ENCODE results near the gene SMAD2. TPM values are rescaled to one million over a fixed set of nuclear protein-coding genes. Genes with fewer than 3 reads are reported as not detected.

Gene SMAD2
- total and polyA plus RNA-seq, 3 experiments from 2014 or later = 97.8 to 343 (median 337) TPM

- Histone ChIP-seq H3K9me3 (ENCODE audit: low read length) (no peaks in the 10 kb centered on the region), H3K4me3 (ENCODE audit: low read length) (peak overlapping the region; percentile 55), H3K4me1 (ENCODE audit: insufficient read depth, low read length) (peaks cover 48% of the 10 kb centered on the region), H3K36me3 (ENCODE audit: insufficient read depth, low read length) (no peaks in the 10 kb centered on the region), H3K27ac (ENCODE audit: low read depth, low read length) (peak overlapping the region; percentile 74), H3K27me3 (ENCODE audit: insufficient read depth, low read length, poor library complexity, severe bottlenecking) (no peaks in the 10 kb centered on the region)
- H3K4me1 Mint-ChIP-seq = peaks cover 38 to 44% (median 44%) of the 10 kb centered on the region in 3 donors
- DNase-seq = peak; percentile 93 to 95 (median 95)
- peak overlapping the region; percentile 88 to 95 (median 93) for H3K27ac Mint-ChIP-seq
- CTCF ChIA-PET = interaction anchor here (1.4 kb wide), 1 partner anchor 31 kb away, joined by 3 read pairs; no protein-coding TSS in a partner anchor
- H3K4me3 Mint-ChIP-seq = peak overlapping the region; percentile 80 to 96 (median 86)
- POLR2A ChIA-PET = interaction anchor here (0.6 to 1.4 kb wide), 4 partner anchors 10 to 54 kb away, joined by 3 to 7 read pairs (median 4); no protein-coding TSS in a partner anchor
- H3K36me3 Mint-ChIP-seq = peaks cover 0 to 8% (median 0%) of the 10 kb centered on the region in 3 donors
- no peaks in the 10 kb centered on the region for H3K27me3 Mint-ChIP-seq
- H3K9me3 Mint-ChIP-seq = no peaks in the 10 kb centered on the region
These were observed 665 bp upstream of the SMAD2 start for GRCh38 chr18:47930931-47931717.

GRCh38 chr18:47929681-47930198, 719 bp downstream of the SMAD2 start:
- CTCF ChIA-PET = no interaction called here

GRCh38 chr18:47928466-47928865, 2.0 kb downstream of the SMAD2 start:
- H3K4me1 Mint-ChIP-seq = peaks cover 55 to 68% (median 62%) of the 10 kb centered on the region in 3 donors
- H3K27ac Mint-ChIP-seq = peak overlapping the region in 7 of 8 donors; percentile 35 to 85 (median 80)
- DNase-seq = peak in 2 of 5 donors; percentile 22 to 30
- peaks cover 0 to 8% (median 0%) of the 10 kb centered on the region in 3 donors for H3K36me3 Mint-ChIP-seq
- H3K9me3 Mint-ChIP-seq = no peaks in the 10 kb centered on the region
- H3K27me3 ChIP-seq (ENCODE audit: insufficient read depth, low read length, poor library complexity, severe bottlenecking) = no peaks in the 10 kb centered on the region
- H3K4me3 Mint-ChIP-seq = peak overlapping the region; percentile 82 to 98 (median 92)
- CTCF ChIA-PET = no interaction called here
- H3K4me1 ChIP-seq (ENCODE audit: insufficient read depth, low read length) = peaks cover 69% of the 10 kb centered on the region
- H3K27me3 Mint-ChIP-seq = no peaks in the 10 kb centered on the region
- no peak overlapping the region for H3K27ac ChIP-seq (ENCODE audit: low read depth, low read length)
- H3K36me3 ChIP-seq (ENCODE audit: insufficient read depth, low read length) = no peaks in the 10 kb centered on the region
- H3K4me3 ChIP-seq (ENCODE audit: low read length) = peak overlapping the region; percentile 16
- POLR2A ChIA-PET = interaction anchor here (0.7 kb wide), 1 partner anchor 19 kb away, joined by 3 read pairs; no protein-coding TSS in a partner anchor
- no peaks in the 10 kb centered on the region for H3K9me3 ChIP-seq (ENCODE audit: low read length)

More at GRCh38 chr18:47929681-47930198, 719 bp downstream of the SMAD2 start:
- no peaks in the 10 kb centered on the region for H3K27me3 Mint-ChIP-seq
- peaks cover 0 to 8% (median 0%) of the 10 kb centered on the region in 3 donors for H3K36me3 Mint-ChIP-seq
- peaks cover 62% of the 10 kb centered on the region for H3K4me1 ChIP-seq (ENCODE audit: insufficient read depth, low read length)
- peak overlapping the region; percentile 80 to 92 (median 90) for H3K27ac Mint-ChIP-seq
- H3K4me3 Mint-ChIP-seq = peak overlapping the region; percentile 89 to 98 (median 92)
- no peak for DNase-seq
- no peaks in the 10 kb centered on the region for H3K27me3 ChIP-seq (ENCODE audit: insufficient read depth, low read length, poor library complexity, severe bottlenecking)
- peaks cover 52 to 58% (median 58%) of the 10 kb centered on the region in 3 donors for H3K4me1 Mint-ChIP-seq
- no peaks in the 10 kb centered on the region for H3K9me3 ChIP-seq (ENCODE audit: low read length)
- no peaks in the 10 kb centered on the region for H3K36me3 ChIP-seq (ENCODE audit: insufficient read depth, low read length)
- H3K9me3 Mint-ChIP-seq = no peaks in the 10 kb centered on the region
- peak overlapping the region; percentile 66 for H3K4me3 ChIP-seq (ENCODE audit: low read length)
- peak overlapping the region; percentile 66 for H3K27ac ChIP-seq (ENCODE audit: low read depth, low read length)
- POLR2A ChIA-PET = interaction anchor here (1.5 kb wide), 1 partner anchor 32 kb away, joined by 4 read pairs; no protein-coding TSS in a partner anchor

DNA sequence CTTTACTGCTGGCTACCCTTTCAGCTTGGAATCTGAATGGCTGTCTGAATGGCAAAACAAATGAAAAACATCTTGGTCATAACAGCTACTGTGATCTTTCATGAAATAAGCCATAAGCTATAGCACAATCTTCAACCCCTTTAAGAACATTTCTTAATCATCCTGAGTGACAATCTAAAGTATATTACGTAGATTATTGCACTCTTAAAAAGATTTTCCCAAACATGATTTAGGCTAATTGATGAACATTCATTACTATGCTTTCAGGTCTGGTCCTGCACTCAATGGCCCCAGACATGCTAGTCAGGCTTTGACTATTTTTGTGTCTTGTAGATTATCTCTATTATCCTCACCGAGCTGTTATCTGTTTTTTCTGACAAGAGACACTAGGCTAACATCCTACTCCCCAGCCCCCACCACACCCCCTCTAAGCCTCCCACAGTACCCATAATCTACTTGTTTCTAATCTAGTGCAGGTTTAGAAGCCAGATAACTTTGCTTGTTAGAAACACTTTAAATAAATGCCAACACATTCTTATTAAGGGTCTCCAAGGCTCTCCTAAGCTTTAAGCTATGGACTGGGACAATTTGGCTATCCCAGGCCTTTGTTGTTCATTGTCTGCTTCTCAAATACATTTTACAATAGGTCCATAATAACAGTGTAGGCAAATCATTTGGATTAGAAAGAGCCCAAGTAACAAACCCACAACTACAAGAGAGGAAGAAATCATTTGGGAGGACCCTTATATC, 4.2 kb downstream of the SMAD2 start:
- peak overlapping the region in 3 of 7 donors; percentile 15 to 73 (median 20) for H3K4me3 Mint-ChIP-seq
- Histone ChIP-seq H3K27me3 (ENCODE audit: insufficient read depth, low read length, poor library complexity, severe bottlenecking) (no peaks in the 10 kb centered on the region), H3K4me1 (ENCODE audit: insufficient read depth, low read length) (peaks cover 70% of the 10 kb centered on the region), H3K9me3 (ENCODE audit: low read length) (no peaks in the 10 kb centered on the region), H3K36me3 (ENCODE audit: insufficient read depth, low read length) (no peaks in the 10 kb centered on the region), H3K27ac (ENCODE audit: low read depth, low read length) (no peak overlapping the region), H3K4me3 (ENCODE audit: low read length) (no peak overlapping the region)
- H3K4me1 Mint-ChIP-seq = peaks cover 62 to 78% (median 74%) of the 10 kb centered on the region in 3 donors
- POLR2A ChIA-PET = no interaction called here
- CTCF ChIA-PET = no interaction called here
- H3K27me3 Mint-ChIP-seq = no peaks in the 10 kb centered on the region
- H3K36me3 Mint-ChIP-seq = peaks cover 0 to 5% (median 0%) of the 10 kb centered on the region in 3 donors
- DNase-seq = no peak
- H3K9me3 Mint-ChIP-seq = no peaks in the 10 kb centered on the region
- H3K27ac Mint-ChIP-seq = peak overlapping the region in 5 of 8 donors; percentile 43 to 65 (median 57)

- ChIA-PET POLR2A (no interaction called here), CTCF (no interaction called here)
- H3K4me1 Mint-ChIP-seq = peaks cover 73 to 96% (median 88%) of the 10 kb centered on the region in 3 donors
- Histone ChIP-seq H3K36me3 (ENCODE audit: insufficient read depth, low read length) (no peaks in the 10 kb centered on the region), H3K27ac (ENCODE audit: low read depth, low read length) (no peak overlapping the region), H3K4me1 (ENCODE audit: insufficient read depth, low read length) (peaks cover 64% of the 10 kb centered on the region), H3K9me3 (ENCODE audit: low read length) (no peaks in the 10 kb centered on the region), H3K4me3 (ENCODE audit: low read length) (no peak overlapping the region), H3K27me3 (ENCODE audit: insufficient read depth, low read length, poor library complexity, severe bottlenecking) (no peaks in the 10 kb centered on the region)
- H3K4me3 Mint-ChIP-seq = no peak overlapping the region
- H3K9me3 Mint-ChIP-seq = no peaks in the 10 kb centered on the region
- H3K27me3 Mint-ChIP-seq = no peaks in the 10 kb centered on the region
- H3K36me3 Mint-ChIP-seq = peaks cover 0 to 7% (median 2%) of the 10 kb centered on the region in 3 donors
- peak overlapping the region in 1 of 8 donors; percentile 10 for H3K27ac Mint-ChIP-seq
- no peak for DNase-seq
These were observed 10.5 kb downstream of the SMAD2 start for GRCh38 chr18:47919916-47920315.

DNA sequence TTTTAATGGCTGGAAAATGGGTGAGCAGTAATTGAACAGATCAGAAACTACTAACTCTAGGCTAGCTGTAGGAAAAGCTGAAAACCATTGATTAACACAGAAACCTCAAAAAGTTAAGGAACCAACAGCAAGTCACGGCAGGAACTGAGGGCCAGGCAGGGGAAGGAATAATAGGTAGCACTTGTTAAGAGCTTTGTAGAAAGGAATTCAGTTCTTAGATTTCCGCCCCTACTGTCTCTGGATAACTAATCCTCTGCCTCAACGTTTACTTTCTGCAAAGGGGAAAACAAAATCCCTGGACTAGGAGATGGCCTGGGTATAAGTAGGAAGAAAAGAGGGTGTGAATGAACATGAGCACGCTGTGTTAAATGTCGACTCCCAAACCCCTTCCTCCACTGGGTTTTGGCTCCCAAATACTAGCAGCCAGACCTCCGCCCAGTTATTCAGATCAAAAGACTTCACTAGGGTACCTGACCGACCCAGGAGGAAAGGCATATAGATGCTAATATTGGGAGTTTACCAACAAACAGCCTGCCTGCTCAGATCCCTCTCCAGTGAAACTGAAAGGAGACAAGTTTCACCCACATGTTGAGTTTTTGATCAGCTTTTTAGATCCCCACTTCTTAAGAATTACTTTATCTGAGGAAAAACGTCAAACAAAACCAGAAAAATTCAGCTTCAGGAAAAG, 12.4 kb downstream of the SMAD2 start:
- H3K27ac Mint-ChIP-seq = peak overlapping the region; percentile 1 to 87 (median 60)
- ChIA-PET CTCF (interaction anchor here (1.2 kb wide), 1 partner anchor 19 kb away, joined by 3 read pairs; no protein-coding TSS in a partner anchor), POLR2A (no interaction called here)
- Histone ChIP-seq H3K27ac (ENCODE audit: low read depth, low read length) (no peak overlapping the region), H3K27me3 (ENCODE audit: insufficient read depth, low read length, poor library complexity, severe bottlenecking) (no peaks in the 10 kb centered on the region), H3K4me1 (ENCODE audit: insufficient read depth, low read length) (peaks cover 67% of the 10 kb centered on the region), H3K4me3 (ENCODE audit: low read length) (no peak overlapping the region), H3K36me3 (ENCODE audit: insufficient read depth, low read length) (no peaks in the 10 kb centered on the region), H3K9me3 (ENCODE audit: low read length) (no peaks in the 10 kb centered on the region)
- peaks cover 0 to 7% (median 2%) of the 10 kb centered on the region in 3 donors for H3K36me3 Mint-ChIP-seq
- no peak for DNase-seq
- H3K9me3 Mint-ChIP-seq = no peaks in the 10 kb centered on the region
- H3K27me3 Mint-ChIP-seq = no peaks in the 10 kb centered on the region
- H3K4me3 Mint-ChIP-seq = peak overlapping the region in 4 of 7 donors; percentile 14 to 53 (median 27)
- H3K4me1 Mint-ChIP-seq = peaks cover 74 to 98% (median 97%) of the 10 kb centered on the region in 3 donors

DNA sequence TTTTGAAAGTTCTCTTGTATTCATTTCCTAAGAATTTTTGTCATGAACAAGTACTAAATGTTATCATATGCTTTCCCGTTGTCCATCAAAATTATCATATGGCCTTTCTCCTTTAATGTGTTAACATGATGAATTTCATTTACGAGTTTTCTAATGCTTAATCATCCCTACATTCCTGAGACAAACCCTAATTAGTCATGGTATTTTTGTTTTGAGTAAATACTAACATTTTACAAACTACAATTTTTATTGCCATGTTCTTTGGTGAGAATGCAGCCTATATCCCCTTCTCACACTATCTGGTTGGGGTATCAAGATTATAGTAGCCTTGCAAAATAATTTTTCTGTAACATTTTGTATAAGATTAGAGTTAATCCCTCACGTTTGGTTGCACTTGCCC, 14.5 kb downstream of the SMAD2 start:
- Histone ChIP-seq H3K27me3 (ENCODE audit: insufficient read depth, low read length, poor library complexity, severe bottlenecking) (no peaks in the 10 kb centered on the region), H3K9me3 (ENCODE audit: low read length) (no peaks in the 10 kb centered on the region), H3K36me3 (ENCODE audit: insufficient read depth, low read length) (no peaks in the 10 kb centered on the region), H3K4me3 (ENCODE audit: low read length) (no peak overlapping the region), H3K27ac (ENCODE audit: low read depth, low read length) (no peak overlapping the region), H3K4me1 (ENCODE audit: insufficient read depth, low read length) (peaks cover 71% of the 10 kb centered on the region)
- Mint-ChIP-seq H3K4me3 (no peak overlapping the region), H3K27me3 (no peaks in the 10 kb centered on the region), H3K4me1 (peaks cover 78 to 98% (median 98%) of the 10 kb centered on the region in 3 donors), H3K9me3 (no peaks in the 10 kb centered on the region), H3K36me3 (peaks cover 0 to 10% (median 4%) of the 10 kb centered on the region in 3 donors), H3K27ac (peak overlapping the region in 3 of 8 donors; percentile 45 to 55 (median 48))
- no peak for DNase-seq
- POLR2A ChIA-PET = no interaction called here
- CTCF ChIA-PET = no interaction called here

All from CD8-positive, alpha-beta memory T cell (primary cell).